Heart right ventricle (tissue), 16 donors: ENCODE results near the gene IMP3. TPM values are rescaled to one million over a fixed set of nuclear protein-coding genes. Genes with fewer than 3 reads are reported as not detected.
"Not testable (repeated sequence)": the region's sequence is repeated elsewhere in the genome, so short reads cannot be mapped to it uniquely, and the experiment has no call there.

Experiments used
- ATAC-seq, 8 donors: fragments of 200-7000 bp; cut with Tn5 transposase; one replicate each; pipeline ENCODE4 v1.9.1; 2020; ENCODE audit warnings: mild to moderate bottlenecking in 8 of 8, moderate library complexity in 8 of 8, moderate number of reproducible peaks in 1 of 8
- DNase-seq, 2 donors: peaks; one replicate each; pipeline ENCODE4 v3.0.0-alpha.2; 2020
- H3K27ac ChIP-seq, 10 donors: fragments of 200-600 bp; sonication (generic) in 2 of 10; one replicate each; pipeline versions ENCODE4 v1.5.0 to v1.8.0; 2020 to 2022; ENCODE audit warnings: mild to moderate bottlenecking in 3 of 10
- H3K27me3 ChIP-seq, 7 donors: fragments of 200-600 bp; one replicate each; pipeline ENCODE4 v1.8.0; 2021 to 2022; ENCODE audit warnings: mild to moderate bottlenecking in 2 of 7
- H3K36me3 ChIP-seq, 9 donors: fragments of 200-600 bp; sonication (generic) in 1 of 9; one replicate each; pipeline versions ENCODE4 v1.5.0 to v1.8.0; 2020 to 2022; ENCODE audit warnings: mild to moderate bottlenecking in 2 of 9
- H3K4me1 ChIP-seq, 9 donors: fragments of 200-600 bp; sonication (generic) in 1 of 9; one replicate each; pipeline versions ENCODE4 v1.5.0 to v1.8.0; 2020 to 2022; ENCODE audit warnings: mild to moderate bottlenecking in 4 of 9
- H3K4me3 ChIP-seq, 10 donors: fragments of 200-600 bp; sonication (generic) in 2 of 10; one replicate each; pipeline versions ENCODE4 v1.5.0 to v1.8.0; 2020 to 2022; ENCODE audit warnings: mild to moderate bottlenecking in 7 of 10, moderate library complexity in 2 of 10
- H3K9me3 ChIP-seq, 11 donors: fragments of 200-600 bp in 10 of 11; sonication (generic) in 2 of 11; one replicate each; pipeline versions ENCODE4 v1.5.0 to v1.8.0; 2013 to 2022; ENCODE audit warnings: mild to moderate bottlenecking in 2 of 11, control low read depth in 1 of 11, moderate library complexity in 1 of 11
- CTCF ChIP-seq, 9 donors: fragments of 200-600 bp; sonication (generic) in 2 of 9; IDR thresholded peaks; one replicate each; pipeline versions ENCODE4 v1.5.0 to v1.8.0; 2021 to 2022; ENCODE audit warnings: antibody characterized with exemption in 9 of 9, mild to moderate bottlenecking in 5 of 9, moderate library complexity in 1 of 9
- WGBS, 2 donors: extraction: QIAGEN DNeasy Blood & Tissue Kit; methylation state at CpG; one replicate each; pipeline ENCODE4 v1.1.7; 2013; ENCODE audit warnings: inconsistent platforms in 1 of 2; 5-methylcytosine and 5-hydroxymethylcytosine counted together
- intact Hi-C, 10 donors: fragments of 100-400 bp; cut with DNase I; formaldehyde crosslinking; loops; one replicate each; pipeline versions ENCODE4 v1.11.1 to v1.14.2; 2022
- polyA plus RNA-seq, 2 donors: library from polyadenylated mRNA; stranded (reverse); fragments of 200-250 nt; gene quantifications; one replicate each; pipeline ENCODE4 v1.2.3, GENCODE V29; 2013
- total RNA-seq, 10 donors: library from RNA; stranded (reverse); fragmentation: NEBNext Ultra II Directional in 3 of 10; extraction: Animal tissue kit (Norgen Biotek cat#: 25700) in 3 of 10; gene quantifications; one replicate each; pipeline versions ENCODE4 v1.2.1 to v1.2.4, GENCODE V29; 2021 to 2023
- donor health status: Arrhythmogenic right ventricular cardiomyopathy.
- donor health status: ischemic (EF 13 %, LVEDD 7.1; RV severe dilation, severe dysfunction).
- donor health status: healthy with polysubstance abuse.
- donor health status: DM: no; HTN: yes; CAD: no.
- donor health status: DM: no; HTN: no; CAD: no.
- donor health status: ischemic (EF 25% LVEDD 6.9; RV normal size, moderate dysfunction).
- donor health status: ischemic (EF 25% LVEDD 5.7; RV mildly dilated, moderate dysfunction).
- donor health status: healthy.
- donor health status: DM: yes; HTN: yes; CAD: no.
- donor health status: Ischemic cardiomyopathy.
- donor health status: ischemic (EF 35%, LVEDD 5.7; RV mildly dilated, moderate dysfunction).
- donor health status: nonischemic (EF 11% LVEDD 7.7; RV severe dilation, severe dysfunction).
- donor health status: DM: yes; HTN: yes; CAD: no.
- donor health status: PGD.
- donor health status: ischemic (EF 29% LVEDD 5.4; RV normal size, mild dysfunction).
- donor health status: nonischemic (EF 23%, LVEDD 6.1; RV moderate dilation, normal function).

Gene IMP3
- total and polyA plus RNA-seq, 12 donors = 33.7 to 77.2 (median 40.2) TPM

DNA sequence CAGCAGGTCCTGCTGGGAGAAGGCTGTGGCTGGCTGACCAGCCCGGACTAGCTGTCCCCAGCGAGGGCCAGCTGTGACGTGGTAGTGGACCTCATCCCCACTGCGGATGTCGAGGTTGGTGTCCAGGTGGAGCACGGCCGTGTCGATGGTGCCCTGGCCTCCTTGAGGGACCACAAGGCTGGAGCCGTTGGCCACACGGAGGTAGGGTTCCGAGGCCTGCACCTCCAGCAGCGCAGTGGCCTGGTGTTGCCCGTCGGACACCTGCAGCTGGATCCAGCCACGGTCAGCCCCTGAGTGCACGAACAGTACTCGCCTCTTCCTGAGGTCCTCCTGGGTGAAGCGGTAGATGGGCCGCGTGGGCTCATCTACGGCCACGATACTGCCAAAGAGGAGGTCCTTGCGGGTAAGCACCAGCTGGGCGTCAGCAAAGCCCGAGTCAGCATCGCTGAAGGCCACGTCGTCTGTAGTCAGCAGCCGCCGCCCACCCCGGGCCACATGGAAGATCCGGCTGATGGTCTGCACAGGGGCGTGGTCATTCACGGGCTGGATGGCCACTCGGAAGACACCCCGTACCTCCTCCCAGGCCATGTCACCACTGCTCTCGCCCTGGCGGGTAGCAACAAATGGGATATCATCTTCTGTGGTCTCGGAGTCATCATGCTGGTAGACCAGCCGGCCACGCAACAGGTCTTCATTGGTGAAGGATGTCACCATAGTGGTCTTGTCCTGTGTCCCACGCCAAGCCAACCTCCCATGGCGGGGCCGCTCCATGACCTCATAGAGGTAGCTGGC lies 47.7 kb upstream of the IMP3 start:
- Histone ChIP-seq H3K4me3 (no peak overlapping the region), H3K27me3 (peaks cover 0 to 16% (median 0%) of the 10 kb centered on the region in 7 donors), H3K4me1 (peaks cover 0 to 16% (median 5%) of the 10 kb centered on the region in 9 donors), H3K27ac (no peak overlapping the region), H3K36me3 (peaks cover 0 to 53% (median 0%) of the 10 kb centered on the region in 9 donors), H3K9me3 (no peaks in the 10 kb centered on the region)
- no peak for TF ChIP-seq CTCF (IDR thresholded peaks at IDR 0.05)
- ATAC-seq (no peak), DNase-seq (no peak)
- 88 to 94% methylated on average over 44 of the region's 44 CpGs for WGBS, 2 donors
- intact Hi-C loops = loop anchor here in 6 of 10 donors (2.0 to 10.0 kb wide), 6 partner anchors 40 to 115 kb away; no protein-coding TSS in a partner anchor

GRCh38 chr15:75686212-75686642 lies 46.2 kb upstream of the IMP3 start:
- intact Hi-C loops = loop anchor here in 6 of 10 donors (2.0 to 10.0 kb wide), 6 partner anchors 41 to 117 kb away; no protein-coding TSS in a partner anchor
- H3K27me3 ChIP-seq, H3K27ac ChIP-seq, H3K4me3 ChIP-seq, H3K9me3 ChIP-seq: not testable (repeated sequence)
- peak; percentile 84 to 87 for DNase-seq
- Histone ChIP-seq H3K4me1 (peaks cover 0 to 16% (median 5%) of the 10 kb centered on the region in 9 donors), H3K36me3 (peaks cover 0 to 55% (median 0%) of the 10 kb centered on the region in 9 donors)
- peak; percentile 53 to 83 (median 75) for ATAC-seq
- WGBS, 2 donors = 33 to 36% methylated on average over 14 of the region's 14 CpGs
- TF ChIP-seq CTCF (IDR thresholded peaks at IDR 0.05) = peak; percentile 71 to 89 (median 76)

GRCh38 chr15:75685195-75685594 lies 45.2 kb upstream of the IMP3 start:
- intact Hi-C loops = loop anchor here in 6 of 10 donors (2.0 to 10.0 kb wide), 5 partner anchors 42 to 118 kb away; no protein-coding TSS in a partner anchor

More at GRCh38 chr15:75685195-75685594, 45.2 kb upstream of the IMP3 start:
- Histone ChIP-seq H3K4me1 (peaks cover 0 to 16% (median 5%) of the 10 kb centered on the region in 9 donors), H3K9me3 (no peaks in the 10 kb centered on the region), H3K36me3 (peaks cover 0 to 47% (median 0%) of the 10 kb centered on the region in 9 donors), H3K4me3 (no peak overlapping the region), H3K27me3 (no peaks in the 10 kb centered on the region), H3K27ac (no peak overlapping the region)
- DNase-seq (no peak), ATAC-seq (no peak)
- 85 to 86% methylated on average over 12 of the region's 12 CpGs for WGBS, 2 donors
- TF ChIP-seq CTCF (IDR thresholded peaks at IDR 0.05) = no peak
